Hematopoietic multipotent progenitor cell treated with erythropoietin and hydrocortisone succinate and interleukin-3 and kit ligand, for 17 days (in vitro differentiated cells): Measurements from ENCODE around the gene MYH7.
"Not testable (repeated sequence)": the region's sequence is repeated elsewhere in the genome, so short reads cannot be mapped to it uniquely, and the experiment has no call there.

Experiments used
- DNase-seq: peaks from one replicate; pipeline ENCODE4 v3.0.0-alpha.2; 2015; ENCODE audit warnings: low spot score

The MYH7 gene

DNA sequence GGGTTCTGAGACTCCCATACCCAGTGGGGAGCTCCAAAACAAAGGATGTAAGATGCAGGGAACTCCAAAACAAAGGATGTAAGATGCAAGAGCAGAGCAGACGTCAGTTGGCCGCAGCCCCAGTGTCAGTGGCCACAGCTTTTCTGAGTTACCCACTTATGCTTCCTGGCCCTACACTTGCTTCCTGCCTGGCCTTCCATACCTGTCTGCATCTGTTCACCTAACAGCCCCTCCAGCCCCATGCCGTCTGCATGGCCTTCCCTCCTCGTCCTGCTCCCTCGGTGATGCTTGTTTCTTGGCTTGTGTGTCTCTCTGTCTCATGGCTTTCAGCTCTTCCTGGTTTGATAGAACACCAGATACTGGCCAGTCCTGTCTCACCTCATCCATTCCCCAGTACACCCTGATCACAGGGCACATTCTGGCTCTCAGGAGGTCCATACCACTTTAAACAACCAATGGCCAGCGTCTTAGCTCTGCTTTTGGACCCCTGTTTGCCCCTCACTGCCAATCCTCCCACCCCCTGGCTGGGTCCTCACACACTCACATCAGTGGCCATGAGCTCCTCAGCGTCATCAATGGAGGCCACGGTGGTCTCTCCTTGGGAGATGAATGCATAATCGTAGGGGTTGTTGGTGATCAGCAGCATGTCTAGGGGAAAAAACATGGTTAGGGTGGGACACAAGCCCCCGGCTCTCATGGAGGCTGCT lies 5.3 kb downstream of the MYH7 start:
- no peak for DNase-seq

DNA sequence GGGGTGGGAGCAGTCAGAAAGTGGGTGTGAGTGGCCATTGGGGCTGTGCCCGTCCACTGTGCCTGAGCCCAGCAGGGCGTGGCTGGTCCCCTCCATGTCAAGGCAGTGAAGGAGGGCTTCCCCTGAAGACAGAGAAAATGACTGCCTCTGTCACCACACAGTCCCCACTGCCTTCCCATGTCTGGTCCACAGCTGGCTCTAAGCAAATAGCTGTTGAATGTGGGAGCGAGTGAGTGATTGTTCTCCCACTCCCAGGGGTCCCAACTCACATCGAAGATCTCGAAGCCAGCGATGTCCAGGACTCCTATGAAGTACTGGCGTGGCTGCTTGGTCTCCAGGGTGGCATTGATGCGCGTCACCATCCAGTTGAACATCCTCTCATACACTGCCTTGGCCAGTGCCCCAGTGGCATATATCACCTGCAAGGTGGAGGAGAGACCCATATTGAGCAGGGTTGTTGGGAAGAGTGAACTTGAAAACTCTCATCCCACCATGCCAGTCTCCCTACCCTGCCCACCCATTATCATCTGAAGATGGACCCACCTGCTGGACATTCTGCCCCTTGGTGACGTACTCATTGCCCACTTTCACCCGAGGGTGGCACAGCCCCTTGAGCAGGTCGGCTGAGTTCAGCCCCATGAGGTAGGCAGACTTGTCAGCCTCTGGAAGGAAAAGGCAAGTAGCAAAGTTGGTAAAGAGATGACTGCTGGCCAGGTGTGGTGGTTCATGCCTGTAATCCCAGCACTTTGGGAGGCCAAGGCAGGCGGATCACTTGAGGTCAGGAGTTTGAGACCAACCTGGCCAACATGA lies 6.6 kb downstream of the MYH7 start:
- no peak for DNase-seq

DNA sequence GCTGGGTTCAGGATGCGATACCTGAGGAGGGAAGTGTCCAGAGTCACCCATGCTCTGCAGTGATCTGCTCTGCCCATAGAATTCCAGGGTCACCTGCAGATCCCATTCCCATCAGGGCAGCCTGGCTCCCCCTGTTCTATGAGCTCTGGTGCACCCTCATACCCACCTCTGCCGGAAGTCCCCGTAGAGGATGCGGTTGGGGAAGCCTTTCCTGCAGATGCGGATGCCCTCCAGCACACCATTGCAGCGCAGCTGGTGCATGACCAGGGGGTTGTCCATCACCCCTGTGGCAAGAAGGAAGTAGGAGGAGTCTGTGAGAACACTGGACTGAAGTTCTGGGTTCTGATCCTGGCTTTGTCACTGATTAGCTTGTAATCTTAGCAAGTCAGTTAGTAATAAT lies 9.7 kb downstream of the MYH7 start:
- not testable (repeated sequence) for DNase-seq

DNA sequence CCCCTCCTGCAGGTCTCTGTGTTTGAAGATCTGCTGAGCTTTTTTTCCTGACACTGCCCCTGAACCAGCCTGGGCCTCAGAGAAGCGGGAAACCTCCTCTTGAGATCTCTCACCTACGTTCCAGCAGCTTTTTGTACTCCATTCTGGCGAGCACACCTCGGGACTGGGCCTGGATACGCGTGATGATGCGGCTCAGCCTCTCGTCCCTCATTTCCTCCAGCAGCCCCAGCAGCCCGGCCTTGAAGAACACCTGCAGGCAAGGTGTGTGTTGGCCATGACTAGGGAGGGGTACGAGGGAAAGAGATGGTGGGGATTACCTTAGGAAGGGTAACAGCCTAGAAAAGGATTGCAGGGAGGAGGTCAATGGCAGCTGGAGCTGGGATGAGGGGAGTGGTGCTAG lies 10.3 kb downstream of the MYH7 start:
- no peak for DNase-seq

DNA sequence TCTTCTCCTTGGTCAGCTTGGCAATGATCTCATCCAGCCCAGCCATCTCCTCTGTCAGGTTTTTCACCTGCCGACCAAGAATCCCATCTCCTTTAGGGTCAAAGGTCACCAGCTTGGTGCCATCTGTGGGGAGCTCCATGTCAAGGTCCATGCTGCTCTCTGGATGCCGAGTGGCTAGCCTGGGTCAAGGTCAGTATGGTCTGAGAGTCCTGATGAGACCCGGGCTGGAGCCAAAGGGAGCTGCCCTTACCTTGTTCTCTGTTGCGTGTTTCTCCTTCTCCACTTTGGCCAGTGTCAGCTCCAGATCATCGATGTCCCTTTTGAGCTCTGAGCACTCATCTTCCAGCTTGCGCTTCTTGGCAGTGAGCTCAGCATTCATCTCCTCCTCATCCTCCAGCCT lies 11.8 kb downstream of the MYH7 start:
- no peak for DNase-seq

DNA sequence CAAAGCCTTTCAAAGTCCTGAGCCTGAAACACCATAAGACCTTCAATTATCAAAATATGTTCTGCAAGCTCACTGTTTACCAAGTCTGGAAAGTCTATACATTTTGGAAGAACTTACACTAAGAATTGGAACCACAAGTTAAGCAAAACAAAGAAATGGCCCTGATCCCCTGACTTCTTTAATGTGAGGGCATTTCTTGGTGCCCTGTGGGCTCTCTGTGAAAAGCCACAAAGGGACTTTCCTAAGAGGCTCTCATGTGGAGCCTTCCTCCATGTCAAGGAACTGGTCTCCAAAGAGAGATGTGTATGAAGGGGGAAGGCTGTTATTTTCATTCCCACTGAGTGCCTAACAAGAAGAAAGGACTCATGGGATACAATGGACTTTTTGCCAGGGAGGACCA lies 13.9 kb downstream of the MYH7 start:
- DNase-seq, result peak; percentile 6

DNA sequence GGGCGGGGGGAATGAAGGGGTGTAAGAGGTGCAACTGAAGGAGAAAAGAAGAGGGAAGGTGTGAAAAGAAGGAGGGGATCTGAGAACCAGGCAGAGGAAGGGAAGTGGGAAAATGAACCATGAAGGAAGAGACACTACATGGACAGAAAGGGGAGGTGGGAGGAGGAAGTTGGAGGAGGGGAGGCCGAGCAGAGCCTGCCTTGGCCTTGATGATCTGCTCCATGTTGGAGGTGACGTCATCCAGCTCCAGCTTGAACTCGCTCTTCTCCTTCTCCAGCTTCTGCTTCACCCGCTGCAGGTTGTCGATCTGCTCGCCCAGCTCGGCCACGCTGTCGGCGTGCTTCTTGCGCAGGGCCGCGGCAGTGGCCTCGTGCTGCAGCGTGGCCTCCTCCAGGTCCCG lies 15.8 kb downstream of the MYH7 start:
- not testable (repeated sequence) for DNase-seq

DNA sequence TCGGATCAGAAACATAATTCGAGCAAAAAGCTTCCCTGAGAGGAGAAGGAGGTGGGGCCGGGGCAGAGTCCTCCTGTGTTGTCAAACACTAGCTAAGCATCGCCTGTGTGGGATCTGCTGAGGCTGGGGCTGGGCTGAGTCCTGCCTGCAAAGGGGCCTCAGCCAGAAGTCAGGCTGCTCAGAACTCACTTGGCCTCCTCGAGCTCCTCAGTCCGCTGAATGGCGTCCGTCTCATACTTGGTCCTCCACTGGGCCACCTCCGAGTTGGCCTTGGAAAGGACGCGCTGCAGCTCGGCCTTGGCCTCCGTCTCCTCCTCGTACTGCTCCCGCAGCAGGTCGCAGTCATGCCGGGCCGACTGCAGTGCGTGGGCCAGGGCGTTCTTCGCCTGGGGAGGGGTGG lies 17.4 kb downstream of the MYH7 start:
- DNase-seq, result no peak

DNA sequence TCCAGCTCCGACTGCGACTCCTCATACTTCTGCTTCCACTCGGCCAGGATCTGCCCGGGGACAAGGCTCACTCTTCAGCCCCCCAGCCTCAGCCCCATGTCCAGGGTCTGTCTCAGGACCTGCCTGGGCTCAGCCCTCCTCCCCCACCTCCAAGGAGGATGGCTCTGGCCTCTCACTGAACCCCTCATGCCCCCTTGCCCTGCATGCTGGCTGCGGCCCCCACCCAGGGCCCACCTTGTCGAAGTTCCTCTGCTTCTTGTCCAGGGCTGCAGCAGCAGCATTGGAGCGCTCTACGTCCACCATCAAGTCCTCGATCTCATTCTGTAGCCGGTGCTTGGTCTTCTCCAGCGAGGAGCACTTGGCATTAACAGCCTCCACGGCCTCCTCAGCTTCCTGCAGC lies 18.2 kb downstream of the MYH7 start:
- DNase-seq, result not testable (repeated sequence)

DNA sequence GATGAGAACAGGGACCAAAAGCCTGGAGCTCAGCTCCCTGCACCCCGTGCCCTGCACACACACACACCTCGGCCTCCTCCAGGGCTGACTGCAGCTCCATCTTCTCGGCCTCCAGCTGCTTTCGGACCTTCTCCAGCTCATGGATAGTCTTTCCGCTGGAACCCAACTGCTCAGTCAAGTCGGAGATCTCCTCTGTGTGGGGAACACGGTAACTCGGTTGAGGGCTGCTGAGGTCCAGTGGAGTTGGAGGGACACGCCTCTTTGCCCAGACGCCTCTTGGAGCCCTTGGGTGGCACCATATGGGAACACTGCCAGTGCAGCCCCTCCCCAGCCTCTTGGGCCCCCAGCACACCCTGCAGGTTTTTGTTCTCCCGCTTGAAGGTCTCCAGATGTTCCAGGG lies 18.7 kb downstream of the MYH7 start:
- no peak for DNase-seq

DNA sequence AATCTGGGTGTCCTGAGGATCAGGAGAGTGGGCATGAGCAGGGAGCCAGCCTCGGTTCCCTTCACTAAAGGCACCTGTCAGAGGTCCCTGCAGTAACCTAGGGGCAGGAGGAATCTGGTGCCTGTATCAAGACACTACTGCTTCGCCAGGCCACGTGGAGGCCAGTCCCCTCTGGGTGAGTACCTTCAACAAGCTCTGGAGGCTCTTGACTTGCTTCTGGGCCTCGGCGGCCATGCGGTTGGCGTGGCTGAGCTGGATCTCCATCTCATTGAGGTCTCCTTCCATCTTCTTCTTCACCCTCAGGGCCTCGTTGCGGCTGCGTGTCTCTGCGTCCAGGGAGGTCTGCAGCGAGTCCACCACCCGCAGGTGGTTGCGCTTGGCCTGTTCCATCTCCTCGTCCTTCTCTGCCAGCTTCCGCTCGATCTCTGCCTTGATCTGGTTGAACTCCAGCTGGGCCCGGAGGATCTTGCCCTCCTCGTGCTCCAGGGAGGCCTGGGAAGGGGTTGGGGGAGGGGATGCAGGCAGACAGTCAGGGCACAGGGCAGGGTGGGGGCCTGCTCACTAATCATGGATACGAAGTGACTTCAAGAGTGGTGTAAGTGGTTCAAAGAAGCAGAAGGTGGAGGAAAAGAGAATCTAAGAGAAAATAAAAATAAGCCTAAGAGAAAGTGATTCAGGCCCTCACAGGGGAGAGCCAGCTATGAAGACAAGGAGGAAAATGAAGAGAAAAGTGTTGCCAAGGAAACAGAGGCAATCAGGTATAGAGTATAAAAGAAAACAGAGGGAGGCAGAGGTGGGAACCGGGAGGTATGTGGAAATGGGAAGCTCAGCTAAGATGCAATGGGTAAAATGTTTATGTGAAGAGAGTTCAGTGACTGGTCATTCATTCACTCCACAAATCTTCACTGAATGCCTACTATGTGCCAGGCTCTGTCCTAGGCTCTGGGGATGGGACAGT lies 19.4 kb downstream of the MYH7 start:
- DNase-seq, result no peak

DNA sequence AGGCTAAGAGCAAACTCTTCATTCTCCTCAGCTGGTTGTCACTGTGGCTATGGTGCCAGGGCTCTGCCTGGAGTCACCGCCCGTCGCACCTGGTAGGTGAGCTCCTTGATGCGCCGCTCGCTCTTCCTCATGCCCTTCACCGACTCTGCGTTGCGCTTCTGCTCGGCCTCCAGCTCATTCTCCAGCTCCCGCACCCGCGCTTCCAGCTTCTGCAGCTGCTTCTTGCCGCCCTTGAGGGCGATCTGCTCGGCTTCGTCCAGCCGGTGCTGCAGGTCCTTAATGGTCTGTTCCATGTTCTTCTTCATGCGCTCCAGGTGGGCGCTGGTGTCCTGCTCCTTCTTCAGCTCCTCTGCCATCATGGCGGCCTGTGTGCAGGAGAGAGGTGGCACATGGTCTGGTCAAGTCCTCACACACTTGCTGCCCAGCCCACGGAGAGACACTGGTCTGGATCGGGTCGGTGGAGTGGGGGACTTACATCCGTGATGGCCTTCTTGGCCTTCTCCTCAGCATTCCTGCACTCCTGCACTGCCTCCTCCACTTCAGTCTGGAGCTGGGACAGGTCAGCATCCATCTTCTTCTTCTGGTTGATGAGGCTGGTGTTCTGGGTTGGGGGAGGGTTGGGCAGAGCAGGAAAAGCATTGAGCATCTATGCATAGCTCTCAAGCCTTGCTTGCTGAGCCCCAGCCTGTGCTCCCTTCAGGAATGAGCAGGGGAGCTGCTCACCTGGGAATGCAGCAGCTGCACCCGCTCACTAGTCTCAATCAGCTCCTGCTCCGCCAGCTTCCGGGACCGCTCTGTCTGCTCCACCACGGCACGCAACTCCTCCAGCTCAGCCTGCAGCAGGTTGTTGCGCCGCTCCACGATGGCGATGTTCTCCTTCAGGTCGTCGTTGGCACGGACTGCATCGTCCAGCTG lies 20.3 kb downstream of the MYH7 start:
- no peak for DNase-seq

DNA sequence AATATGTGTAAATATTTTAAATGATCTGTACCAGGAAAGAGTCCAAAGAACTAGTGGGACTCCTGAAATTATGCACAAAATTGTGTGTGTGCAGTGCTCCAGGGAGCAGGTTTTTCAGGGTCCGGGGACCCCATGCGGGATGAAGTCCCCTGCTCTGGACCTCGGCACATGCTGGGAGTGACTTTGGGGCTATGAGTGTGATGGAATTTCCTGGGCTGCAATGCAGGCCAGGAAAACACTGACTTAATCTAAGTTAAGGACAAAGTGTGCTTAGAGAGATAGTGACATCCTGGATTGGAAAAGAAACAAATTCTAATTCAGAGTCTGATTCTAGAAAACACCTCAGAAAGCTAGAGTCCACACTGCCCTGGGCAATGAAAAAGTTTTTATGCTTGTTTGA lies 21.2 kb downstream of the MYH7 start:
- DNase-seq, result no peak

DNA sequence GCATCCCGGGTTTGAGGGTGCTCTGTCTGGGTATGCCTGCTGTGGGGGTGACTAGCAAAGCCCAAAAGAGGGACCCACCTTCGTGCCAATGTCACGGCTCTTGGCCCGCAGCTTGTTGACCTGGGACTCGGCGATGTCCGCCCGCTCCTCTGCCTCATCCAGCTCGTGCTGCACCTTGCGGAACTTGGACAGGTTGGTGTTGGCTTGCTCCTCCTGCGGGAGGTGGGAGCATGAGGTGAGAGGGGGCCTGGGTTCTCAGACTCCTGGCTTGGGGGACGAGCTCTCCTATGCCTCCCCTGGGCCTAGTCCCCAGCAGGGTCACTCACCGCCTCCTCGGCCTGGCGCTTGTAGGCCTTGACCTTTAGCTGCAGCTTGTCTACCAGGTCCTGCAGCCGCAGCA lies 21.8 kb downstream of the MYH7 start:
- no peak for DNase-seq

DNA sequence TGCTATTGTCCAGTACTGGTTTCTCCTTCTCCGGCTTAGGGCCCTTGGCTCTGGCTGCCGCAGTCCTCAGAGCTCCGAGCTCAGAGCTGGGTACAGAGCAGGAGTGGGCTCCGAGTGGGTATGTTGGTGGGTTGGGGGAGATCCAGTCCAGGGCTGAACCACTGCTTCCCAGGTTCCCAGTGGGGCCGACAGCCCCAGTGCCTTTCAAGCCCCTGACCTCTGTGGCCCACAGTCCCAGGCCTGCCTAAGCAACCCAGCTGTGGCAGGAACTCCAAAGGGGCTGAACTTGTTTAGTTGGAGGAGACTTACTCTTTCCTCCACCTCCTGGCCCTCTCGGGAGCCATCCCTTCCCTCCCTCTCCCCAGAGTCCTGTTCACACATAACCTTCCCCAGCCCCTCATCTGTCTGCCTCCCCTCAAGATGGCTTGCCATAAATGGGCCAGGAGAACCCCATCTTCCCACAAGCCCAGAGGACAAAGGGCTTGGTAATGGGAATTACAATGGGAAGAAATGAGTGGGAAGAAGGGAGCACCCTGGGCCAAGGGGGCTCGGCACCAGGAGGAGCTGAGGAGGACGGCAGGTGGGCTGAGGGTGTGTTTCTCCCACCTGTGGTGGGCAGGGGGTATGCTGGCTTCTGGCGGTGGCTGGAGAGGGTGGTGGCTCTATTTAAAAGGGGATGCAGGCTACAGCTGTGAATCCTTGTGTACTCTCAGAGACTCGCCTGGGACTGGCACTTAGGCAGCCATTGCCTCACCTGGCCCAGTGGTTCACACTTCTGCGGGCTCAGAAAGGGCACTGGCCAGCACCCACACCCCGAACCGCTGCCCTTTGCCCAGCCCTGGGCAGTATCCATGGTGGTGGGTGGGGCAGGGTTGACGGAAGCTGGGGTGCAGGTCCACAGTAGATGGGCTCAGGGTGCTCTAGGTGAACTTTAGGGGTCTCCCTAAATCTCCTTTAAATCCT lies 23.6 kb downstream of the MYH7 start:
- no peak for DNase-seq

DNA sequence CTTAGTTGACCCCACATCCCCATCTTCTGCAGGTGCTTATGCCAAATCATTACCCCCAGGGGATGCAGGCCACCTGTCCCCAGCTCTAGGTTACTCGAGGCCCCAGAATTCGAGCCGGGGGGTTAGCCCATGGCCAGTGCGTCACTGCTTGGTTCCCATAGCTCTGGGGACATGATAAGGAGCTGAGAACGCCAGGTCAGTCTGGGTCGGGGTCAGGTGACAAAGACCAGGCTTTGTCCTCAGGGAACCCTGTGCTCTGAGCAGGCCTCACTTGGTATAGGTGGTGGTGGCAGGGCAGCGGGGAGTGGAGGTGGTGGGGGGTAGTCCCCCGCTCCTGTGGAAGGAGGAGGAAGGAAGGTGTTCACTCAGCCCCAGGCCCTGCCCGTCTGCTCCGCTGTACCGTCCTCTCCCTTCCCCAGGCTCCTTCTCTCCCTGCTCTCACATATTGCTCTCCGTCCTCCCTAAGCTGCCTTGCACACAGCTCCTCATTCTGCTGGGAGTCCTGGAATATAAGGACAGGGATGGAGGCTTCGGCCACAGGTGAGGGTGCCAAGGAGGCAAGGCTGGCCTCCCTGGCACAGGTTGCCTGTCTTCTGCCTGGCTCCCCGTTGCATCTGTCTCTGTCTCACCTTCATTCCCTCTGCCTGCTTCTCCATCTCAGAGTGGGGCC lies 25.4 kb downstream of the MYH7 start:
- DNase-seq, result no peak

DNA sequence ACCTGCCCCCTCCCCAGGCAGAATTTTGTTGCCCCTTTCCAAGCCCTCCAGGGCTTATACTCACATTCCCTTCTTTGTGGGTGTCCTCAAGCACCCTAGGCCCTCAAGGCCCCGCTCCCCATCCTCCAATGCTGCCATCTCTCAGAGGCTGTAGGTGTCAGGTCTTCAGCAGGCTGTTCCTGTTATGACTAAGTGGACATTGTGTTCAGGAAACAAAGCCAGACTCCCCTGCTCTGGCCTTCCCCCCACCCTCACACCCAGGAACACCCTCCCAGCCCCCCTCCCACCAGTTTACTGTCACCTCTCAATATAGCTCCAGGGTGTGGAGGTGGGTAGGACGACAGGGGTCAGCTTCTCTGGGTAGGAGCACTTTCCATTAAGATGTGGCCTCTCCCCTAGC lies 26.0 kb downstream of the MYH7 start:
- DNase-seq, result no peak

DNA sequence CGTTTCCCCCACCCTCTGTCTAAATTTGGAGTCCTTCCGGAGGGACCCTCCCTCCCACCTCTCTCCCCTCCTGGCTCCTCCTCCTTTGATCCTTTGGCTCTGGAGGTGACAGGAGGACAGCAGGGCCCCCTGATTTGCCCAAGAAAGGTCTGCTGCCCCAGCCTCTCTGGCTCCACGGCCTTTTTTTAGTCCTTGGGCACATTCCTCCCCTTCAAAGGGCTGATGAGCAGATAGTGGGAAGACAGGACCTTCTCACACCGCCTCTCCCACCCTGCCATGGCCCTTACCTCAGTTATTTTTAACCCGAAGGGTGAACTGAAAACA lies 27.2 kb downstream of the MYH7 start:
- DNase-seq, result no peak

DNA sequence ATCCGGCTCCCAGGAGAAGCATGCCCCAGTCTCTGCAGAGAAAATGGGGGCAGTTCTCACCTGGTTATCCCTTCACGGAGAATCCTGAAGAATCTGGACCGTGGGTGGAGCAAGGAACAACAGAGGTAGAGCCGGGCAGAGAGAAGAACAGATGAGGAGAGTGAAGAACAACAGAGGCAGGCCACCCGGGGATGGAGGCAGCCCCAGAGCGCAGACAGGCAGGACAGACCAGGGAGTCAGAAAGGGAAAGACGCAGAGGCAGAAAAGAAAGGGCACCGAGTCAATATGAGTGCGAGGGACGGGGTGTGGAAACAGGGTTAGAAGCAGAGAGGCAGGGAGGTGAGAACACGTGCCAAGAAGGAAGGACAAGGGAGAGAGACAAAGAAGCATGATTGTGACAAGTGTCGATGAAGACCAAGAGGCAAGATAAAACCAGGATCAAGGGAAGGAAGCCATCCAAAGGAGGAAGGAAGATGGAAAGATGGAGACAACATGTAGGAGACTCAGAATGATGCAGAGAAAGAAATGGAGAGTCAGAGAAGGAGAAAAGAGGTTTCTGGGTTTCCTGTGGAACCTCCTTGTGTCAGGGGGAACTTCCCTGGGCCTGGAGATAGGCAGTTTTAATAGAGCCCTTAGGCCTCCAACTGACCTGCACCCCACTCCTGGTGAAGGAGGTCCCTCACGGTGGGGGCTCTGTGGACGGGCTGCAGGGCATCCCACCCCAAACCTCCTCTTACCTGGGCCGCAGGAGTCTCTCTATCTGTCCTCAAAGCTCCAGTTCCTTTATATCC lies 27.7 kb downstream of the MYH7 start, which contains the start of gene MYH6:
Gene MYH6 (minus strand): TSS at position 758 of the 791 bp plus-strand sequence. CDS start 1,050 bp downstream, outside the sequence.
- no peak for DNase-seq
